ENCODE measurements around the gene C10orf105.

C10orf105 gene

DNA sequence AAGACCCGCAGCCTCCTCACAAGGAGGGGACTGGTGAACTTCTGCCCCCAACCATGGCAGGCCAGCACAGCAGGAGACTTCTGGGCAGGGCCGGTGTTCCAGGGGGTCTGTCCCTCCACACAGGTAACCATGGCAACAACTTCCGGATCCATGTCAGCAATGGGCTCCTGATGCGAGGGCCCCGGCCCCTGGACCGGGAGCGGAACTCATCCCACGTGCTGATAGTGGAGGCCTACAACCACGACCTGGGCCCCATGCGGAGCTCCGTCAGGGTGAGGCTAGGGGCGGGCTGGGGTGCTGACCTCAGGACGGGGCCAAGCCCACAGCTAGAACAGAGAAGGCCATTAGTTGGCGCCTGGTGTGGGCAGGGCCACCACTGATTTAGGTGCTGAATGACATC, 5.7 kb upstream of the C10orf105 start (continued):
- TF ChIP-seq, protein P1, sequence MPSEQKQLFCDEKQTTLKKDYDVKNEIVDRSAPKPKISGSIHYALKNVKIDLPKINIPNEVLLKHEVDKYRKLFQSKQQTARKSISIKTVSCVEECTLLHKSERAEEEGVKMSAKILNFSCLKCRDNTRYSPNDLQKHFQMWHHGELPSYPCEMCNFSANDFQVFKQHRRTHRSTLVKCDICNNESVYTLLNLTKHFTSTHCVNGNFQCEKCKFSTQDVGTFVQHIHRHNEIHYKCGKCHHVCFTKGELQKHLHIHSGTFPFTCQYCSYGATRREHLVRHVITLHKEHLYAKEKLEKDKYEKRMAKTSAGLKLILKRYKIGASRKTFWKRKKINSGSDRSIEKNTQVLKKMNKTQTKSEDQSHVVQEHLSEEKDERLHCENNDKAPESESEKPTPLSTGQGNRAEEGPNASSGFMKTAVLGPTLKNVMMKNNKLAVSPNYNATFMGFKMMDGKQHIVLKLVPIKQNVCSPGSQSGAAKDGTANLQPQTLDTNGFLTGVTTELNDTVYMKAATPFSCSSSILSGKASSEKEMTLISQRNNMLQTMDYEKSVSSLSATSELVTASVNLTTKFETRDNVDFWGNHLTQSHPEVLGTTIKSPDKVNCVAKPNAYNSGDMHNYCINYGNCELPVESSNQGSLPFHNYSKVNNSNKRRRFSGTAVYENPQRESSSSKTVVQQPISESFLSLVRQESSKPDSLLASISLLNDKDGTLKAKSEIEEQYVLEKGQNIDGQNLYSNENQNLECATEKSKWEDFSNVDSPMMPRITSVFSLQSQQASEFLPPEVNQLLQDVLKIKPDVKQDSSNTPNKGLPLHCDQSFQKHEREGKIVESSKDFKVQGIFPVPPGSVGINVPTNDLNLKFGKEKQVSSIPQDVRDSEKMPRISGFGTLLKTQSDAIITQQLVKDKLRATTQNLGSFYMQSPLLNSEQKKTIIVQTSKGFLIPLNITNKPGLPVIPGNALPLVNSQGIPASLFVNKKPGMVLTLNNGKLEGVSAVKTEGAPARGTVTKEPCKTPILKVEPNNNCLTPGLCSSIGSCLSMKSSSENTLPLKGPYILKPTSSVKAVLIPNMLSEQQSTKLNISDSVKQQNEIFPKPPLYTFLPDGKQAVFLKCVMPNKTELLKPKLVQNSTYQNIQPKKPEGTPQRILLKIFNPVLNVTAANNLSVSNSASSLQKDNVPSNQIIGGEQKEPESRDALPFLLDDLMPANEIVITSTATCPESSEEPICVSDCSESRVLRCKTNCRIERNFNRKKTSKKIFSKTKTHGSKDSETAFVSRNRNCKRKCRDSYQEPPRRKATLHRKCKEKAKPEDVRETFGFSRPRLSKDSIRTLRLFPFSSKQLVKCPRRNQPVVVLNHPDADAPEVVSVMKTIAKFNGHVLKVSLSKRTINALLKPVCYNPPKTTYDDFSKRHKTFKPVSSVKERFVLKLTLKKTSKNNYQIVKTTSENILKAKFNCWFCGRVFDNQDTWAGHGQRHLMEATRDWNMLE (tag by site-specific recombination; conservative IDR thresholded peaks at IDR 0.05; ENCODE audit: low read depth), result no peak
- TF ChIP-seq, protein P2, sequence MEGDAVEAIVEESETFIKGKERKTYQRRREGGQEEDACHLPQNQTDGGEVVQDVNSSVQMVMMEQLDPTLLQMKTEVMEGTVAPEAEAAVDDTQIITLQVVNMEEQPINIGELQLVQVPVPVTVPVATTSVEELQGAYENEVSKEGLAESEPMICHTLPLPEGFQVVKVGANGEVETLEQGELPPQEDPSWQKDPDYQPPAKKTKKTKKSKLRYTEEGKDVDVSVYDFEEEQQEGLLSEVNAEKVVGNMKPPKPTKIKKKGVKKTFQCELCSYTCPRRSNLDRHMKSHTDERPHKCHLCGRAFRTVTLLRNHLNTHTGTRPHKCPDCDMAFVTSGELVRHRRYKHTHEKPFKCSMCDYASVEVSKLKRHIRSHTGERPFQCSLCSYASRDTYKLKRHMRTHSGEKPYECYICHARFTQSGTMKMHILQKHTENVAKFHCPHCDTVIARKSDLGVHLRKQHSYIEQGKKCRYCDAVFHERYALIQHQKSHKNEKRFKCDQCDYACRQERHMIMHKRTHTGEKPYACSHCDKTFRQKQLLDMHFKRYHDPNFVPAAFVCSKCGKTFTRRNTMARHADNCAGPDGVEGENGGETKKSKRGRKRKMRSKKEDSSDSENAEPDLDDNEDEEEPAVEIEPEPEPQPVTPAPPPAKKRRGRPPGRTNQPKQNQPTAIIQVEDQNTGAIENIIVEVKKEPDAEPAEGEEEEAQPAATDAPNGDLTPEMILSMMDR (tag by site-specific recombination; IDR thresholded peaks at IDR 0.05), result no peak
- no peak for TF ChIP-seq BCL11A (tag by site-specific recombination; IDR thresholded peaks at IDR 0.05; ENCODE audit: low read depth)

DNA sequence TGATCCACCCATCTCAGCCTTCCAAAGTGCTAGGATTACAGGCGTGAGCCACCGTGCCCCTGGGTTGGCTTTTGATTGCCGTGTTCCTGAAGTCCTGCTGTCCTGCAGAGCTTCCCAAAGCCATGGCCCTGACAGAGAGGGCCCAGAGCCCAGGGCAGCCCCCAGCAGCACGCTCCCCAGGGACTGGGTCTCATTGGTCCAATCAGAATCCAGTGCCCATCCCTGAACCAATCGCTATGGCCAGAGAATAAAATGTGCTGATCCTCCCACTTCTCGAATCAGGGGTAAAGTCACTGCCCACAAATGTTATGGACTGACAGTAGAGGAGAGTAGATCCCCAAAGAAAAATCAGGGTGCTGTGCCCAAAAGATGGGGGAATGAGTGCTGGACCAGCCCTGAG, 5.0 kb upstream of the C10orf105 start:
- no peak overlapping the region for H3K27ac ChIP-seq (ENCODE audit: extremely low read depth, low read depth, low read length)
- no peaks in the 10 kb centered on the region; the same call in 1 of the 2 replicates for H3K4me1 ChIP-seq (ENCODE audit: control insufficient read depth, insufficient read depth, low read length)
- CTCF ChIA-PET, result interaction anchor here (0.6 to 2.2 kb wide), 6 partner anchors 26 to 172 kb away, joined by 3 to 8 read pairs (median 4); no protein-coding TSS in a partner anchor
- H3K36me3 ChIP-seq (ENCODE audit: control insufficient read depth in 2 of 2, insufficient read depth in 1 of 2, low read length in 2 of 2), result no peaks in the 10 kb centered on the region
- no peaks in the 10 kb centered on the region for H3K9me3 ChIP-seq (ENCODE audit: control insufficient read depth, insufficient read depth, low read depth, low read length)
- POLR2A ChIA-PET, result no interaction called here
- TF ChIP-seq KLF10 (tag by site-specific recombination; IDR thresholded peaks at IDR 0.05) (no peak), ZNF311 (tag by site-specific recombination; IDR thresholded peaks at IDR 0.05; ENCODE audit: borderline replicate concordance) (no peak), KLF16 (tag by site-specific recombination; IDR thresholded peaks at IDR 0.05) (no peak), ZFHX2 (tag by site-specific recombination; conservative IDR thresholded peaks at IDR 0.05) (no peak), ZNF677 (tag by site-specific recombination; IDR thresholded peaks at IDR 0.05) (no peak), ZNF664 (tag by site-specific recombination; IDR thresholded peaks at IDR 0.05) (no peak), KLF7 (tag by site-specific recombination; IDR thresholded peaks at IDR 0.05; ENCODE audit: borderline replicate concordance) (no peak), ZNF623 (tag by site-specific recombination; IDR thresholded peaks at IDR 0.05) (no peak), ZNF837 (tag by site-specific recombination; IDR thresholded peaks at IDR 0.05) (no peak), MYNN (tag by site-specific recombination; IDR thresholded peaks at IDR 0.05; ENCODE audit: borderline replicate concordance) (no peak)
- TF ChIP-seq, protein P3, sequence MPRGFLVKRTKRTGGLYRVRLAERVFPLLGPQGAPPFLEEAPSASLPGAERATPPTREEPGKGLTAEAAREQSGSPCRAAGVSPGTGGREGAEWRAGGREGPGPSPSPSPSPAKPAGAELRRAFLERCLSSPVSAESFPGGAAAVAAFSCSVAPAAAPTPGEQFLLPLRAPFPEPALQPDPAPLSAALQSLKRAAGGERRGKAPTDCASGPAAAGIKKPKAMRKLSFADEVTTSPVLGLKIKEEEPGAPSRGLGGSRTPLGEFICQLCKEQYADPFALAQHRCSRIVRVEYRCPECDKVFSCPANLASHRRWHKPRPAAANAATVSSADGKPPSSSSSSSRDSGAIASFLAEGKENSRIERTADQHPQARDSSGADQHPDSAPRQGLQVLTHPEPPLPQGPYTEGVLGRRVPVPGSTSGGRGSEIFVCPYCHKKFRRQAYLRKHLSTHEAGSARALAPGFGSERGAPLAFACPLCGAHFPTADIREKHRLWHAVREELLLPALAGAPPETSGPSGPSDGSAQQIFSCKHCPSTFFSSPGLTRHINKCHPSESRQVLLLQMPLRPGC (tag by site-specific recombination; IDR thresholded peaks at IDR 0.05), result no peak
- TF ChIP-seq, protein P4, sequence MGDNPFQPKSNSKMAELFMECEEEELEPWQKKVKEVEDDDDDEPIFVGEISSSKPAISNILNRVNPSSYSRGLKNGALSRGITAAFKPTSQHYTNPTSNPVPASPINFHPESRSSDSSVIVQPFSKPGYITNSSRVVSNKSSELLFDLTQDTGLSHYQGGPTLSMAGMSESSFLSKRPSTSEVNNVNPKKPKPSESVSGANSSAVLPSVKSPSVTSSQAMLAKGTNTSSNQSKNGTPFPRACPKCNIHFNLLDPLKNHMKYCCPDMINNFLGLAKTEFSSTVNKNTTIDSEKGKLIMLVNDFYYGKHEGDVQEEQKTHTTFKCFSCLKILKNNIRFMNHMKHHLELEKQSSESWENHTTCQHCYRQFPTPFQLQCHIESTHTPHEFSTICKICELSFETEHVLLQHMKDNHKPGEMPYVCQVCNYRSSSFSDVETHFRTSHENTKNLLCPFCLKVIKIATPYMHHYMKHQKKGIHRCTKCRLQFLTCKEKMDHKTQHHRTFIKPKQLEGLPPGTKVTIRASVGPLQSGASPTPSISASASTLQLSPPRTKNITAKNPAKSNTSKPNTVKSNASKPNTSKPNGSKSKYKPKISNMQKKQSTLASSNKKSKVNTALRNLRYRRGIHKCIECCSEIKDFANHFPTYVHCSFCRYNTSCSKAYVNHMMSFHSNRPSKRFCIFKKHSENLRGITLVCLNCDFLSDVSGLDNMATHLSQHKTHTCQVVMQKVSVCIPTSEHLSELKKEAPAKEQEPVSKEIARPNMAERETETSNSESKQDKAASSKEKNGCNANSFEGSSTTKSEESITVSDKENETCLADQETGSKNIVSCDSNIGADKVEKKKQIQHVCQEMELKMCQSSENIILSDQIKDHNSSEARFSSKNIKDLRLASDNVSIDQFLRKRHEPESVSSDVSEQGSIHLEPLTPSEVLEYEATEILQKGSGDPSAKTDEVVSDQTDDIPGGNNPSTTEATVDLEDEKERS (tag by site-specific recombination; IDR thresholded peaks at IDR 0.05), result no peak
- H3K4me3 ChIP-seq (ENCODE audit: low read depth, low read length), result no peak overlapping the region
